Measurements from ENCODE around the gene HOXA11. TPM values are rescaled to one million over a fixed set of nuclear protein-coding genes. Genes with fewer than 3 reads are reported as not detected.

HOXA11 gene
- total RNA-seq, 1 donor from 2014 or later = not detected

GRCh38 chr7:27141137-27141922 is 43.7 kb downstream of the HOXA11 start:
- Mint-ChIP-seq H3K4me3 (ENCODE audit: unreplicated experiment) (no peak overlapping the region), H3K27ac (ENCODE audit: unreplicated experiment) (no peak overlapping the region), H3K36me3 (ENCODE audit: unreplicated experiment) (no peaks in the 10 kb centered on the region), H3K27me3 (ENCODE audit: unreplicated experiment) (peaks cover 90% of the 10 kb centered on the region), H3K9me3 (ENCODE audit: unreplicated experiment) (no peaks in the 10 kb centered on the region), H3K4me1 (ENCODE audit: unreplicated experiment) (peaks cover 8% of the 10 kb centered on the region)
- no peak for TF ChIP-seq CTCF (IDR thresholded peaks at IDR 0.05)
- no peak for DNase-seq (ENCODE audit: extremely low spot score, unreplicated experiment)

DNA sequence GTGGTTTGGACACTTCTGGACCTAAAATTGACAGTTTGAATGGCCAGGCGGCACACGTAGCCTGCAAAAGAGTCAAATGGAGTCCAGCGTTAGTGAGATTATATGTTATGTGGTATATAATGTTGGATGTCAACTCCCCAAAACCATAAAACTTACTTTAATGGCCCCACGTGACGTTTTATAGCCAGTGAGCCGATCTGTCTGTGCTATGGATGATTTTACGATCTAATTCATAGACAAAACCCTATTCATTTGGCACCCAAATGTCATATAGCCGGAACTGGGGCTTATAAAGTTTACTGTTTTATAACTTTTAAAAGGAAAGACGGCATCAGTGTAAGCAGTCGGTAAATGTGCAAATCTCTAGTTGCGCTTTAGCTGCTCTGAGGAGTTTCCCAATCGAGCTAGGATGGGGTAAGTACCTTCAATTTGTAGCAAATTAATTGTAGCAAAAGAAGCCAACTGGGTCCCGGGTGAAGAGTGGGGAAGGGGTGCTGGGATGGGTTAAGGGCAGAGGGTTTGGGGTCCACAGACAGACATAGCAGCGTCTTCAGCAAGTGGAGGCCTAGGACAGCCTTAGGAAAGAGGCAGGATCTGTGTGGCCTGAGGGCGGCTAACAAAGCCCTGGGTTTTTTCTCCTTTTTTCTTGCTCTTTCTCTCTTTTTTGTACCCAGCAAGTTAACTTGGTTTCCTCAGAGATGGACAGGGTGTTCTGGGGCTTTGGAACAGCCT is 44.7 kb downstream of the HOXA11 start:
- no peak for TF ChIP-seq CTCF (IDR thresholded peaks at IDR 0.05)
- no peak for DNase-seq (ENCODE audit: extremely low spot score, unreplicated experiment)
- Mint-ChIP-seq H3K9me3 (ENCODE audit: unreplicated experiment) (no peaks in the 10 kb centered on the region), H3K36me3 (ENCODE audit: unreplicated experiment) (no peaks in the 10 kb centered on the region), H3K27ac (ENCODE audit: unreplicated experiment) (no peak overlapping the region), H3K4me3 (ENCODE audit: unreplicated experiment) (no peak overlapping the region), H3K4me1 (ENCODE audit: unreplicated experiment) (peaks cover 8% of the 10 kb centered on the region), H3K27me3 (ENCODE audit: unreplicated experiment) (peaks cover 90% of the 10 kb centered on the region)

- Mint-ChIP-seq H3K27ac (ENCODE audit: unreplicated experiment) (no peak overlapping the region), H3K27me3 (ENCODE audit: unreplicated experiment) (peaks cover 92% of the 10 kb centered on the region), H3K9me3 (ENCODE audit: unreplicated experiment) (no peaks in the 10 kb centered on the region), H3K4me3 (ENCODE audit: unreplicated experiment) (no peak overlapping the region), H3K4me1 (ENCODE audit: unreplicated experiment) (peaks cover 8% of the 10 kb centered on the region), H3K36me3 (ENCODE audit: unreplicated experiment) (no peaks in the 10 kb centered on the region)
- no peak for DNase-seq (ENCODE audit: extremely low spot score, unreplicated experiment)
- TF ChIP-seq CTCF (IDR thresholded peaks at IDR 0.05) = no peak
These were observed 45.5 kb downstream of the HOXA11 start for GRCh38 chr7:27139334-27140125.

GRCh38 chr7:27138985-27139333 is 46.1 kb downstream of the HOXA11 start:
- Mint-ChIP-seq H3K4me3 (ENCODE audit: unreplicated experiment) (no peak overlapping the region), H3K36me3 (ENCODE audit: unreplicated experiment) (no peaks in the 10 kb centered on the region), H3K27ac (ENCODE audit: unreplicated experiment) (no peak overlapping the region), H3K9me3 (ENCODE audit: unreplicated experiment) (no peaks in the 10 kb centered on the region), H3K4me1 (ENCODE audit: unreplicated experiment) (peaks cover 8% of the 10 kb centered on the region), H3K27me3 (ENCODE audit: unreplicated experiment) (peaks cover 92% of the 10 kb centered on the region)
- DNase-seq (ENCODE audit: extremely low spot score, unreplicated experiment) = no peak
- no peak for TF ChIP-seq CTCF (IDR thresholded peaks at IDR 0.05)

DNA sequence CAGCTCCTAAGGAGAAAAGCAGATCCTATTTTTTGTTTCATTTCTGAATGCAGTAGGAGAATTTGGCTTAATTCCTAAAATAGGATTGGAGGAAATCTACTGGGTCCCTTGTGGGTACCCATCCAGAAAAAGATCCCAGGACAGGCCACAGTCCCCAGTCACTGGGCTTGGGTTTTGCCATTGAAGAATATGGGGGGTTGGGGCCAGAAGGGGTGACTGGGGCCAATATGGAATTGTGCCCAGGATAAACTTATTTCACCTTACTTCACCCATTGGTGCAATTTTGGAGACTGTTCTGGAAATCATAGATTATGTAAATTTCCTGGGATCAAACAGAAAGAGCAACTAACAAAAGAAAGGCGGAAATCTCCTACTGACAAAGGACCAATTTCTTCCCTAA is 46.6 kb downstream of the HOXA11 start:
- peaks cover 8% of the 10 kb centered on the region for H3K4me1 Mint-ChIP-seq (ENCODE audit: unreplicated experiment)
- no peak for DNase-seq (ENCODE audit: extremely low spot score, unreplicated experiment)
- H3K27me3 Mint-ChIP-seq (ENCODE audit: unreplicated experiment) = peaks cover 94% of the 10 kb centered on the region
- no peak for TF ChIP-seq CTCF (IDR thresholded peaks at IDR 0.05)
- H3K4me3 Mint-ChIP-seq (ENCODE audit: unreplicated experiment) = no peak overlapping the region
- no peaks in the 10 kb centered on the region for H3K9me3 Mint-ChIP-seq (ENCODE audit: unreplicated experiment)
- no peaks in the 10 kb centered on the region for H3K36me3 Mint-ChIP-seq (ENCODE audit: unreplicated experiment)
- no peak overlapping the region for H3K27ac Mint-ChIP-seq (ENCODE audit: unreplicated experiment)
